Fibroblast of skin of abdomen (primary cell): Measurements from ENCODE around the gene SUMO3.
A peak's percentile ranks its signal among the peaks of the same experiment; 100 is the strongest.

Experiments used
- DNase-seq: peaks from one replicate; pipeline ENCODE4 v3.0.0-alpha.2; 2013

The SUMO3 gene

DNA sequence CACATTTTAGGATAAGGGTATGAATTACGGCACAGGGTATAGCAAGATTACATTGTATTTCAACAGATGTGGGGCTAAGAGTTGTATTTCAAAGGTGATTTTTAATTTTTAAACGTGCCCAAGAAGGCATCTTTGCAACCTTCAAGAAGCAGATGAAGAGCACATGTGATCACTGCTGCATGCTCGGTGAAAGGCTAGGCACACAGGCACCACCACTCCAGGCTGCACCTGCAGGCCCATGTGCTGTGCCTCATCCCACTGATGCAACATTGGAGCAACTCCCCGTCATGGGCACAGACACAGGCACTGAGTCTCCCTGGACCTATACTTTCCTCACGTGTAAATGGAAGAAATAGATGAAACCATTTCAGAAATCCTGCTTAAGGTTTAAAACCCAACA is 39.8 kb downstream of the SUMO3 start:
- peak; percentile 12 for DNase-seq

DNA sequence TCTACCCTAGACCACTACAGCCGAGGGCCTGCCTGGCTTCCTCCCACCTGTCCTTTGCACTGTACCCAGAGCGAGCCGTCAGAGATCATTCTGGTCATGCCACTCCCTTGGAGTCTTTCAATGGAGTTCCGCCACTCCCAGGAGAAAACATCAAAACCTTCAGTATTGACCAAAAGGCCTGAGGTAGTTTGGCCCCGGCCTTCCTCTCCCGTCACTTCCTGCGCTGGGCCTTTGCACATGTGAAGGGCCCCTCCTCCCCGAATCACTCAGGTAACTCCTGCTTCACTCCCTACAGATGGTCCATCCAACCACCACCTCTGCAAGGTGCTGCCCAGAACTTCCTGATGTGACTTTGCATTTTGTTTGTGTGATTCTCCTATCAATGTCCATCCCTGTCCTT is 42.9 kb downstream of the SUMO3 start:
- DNase-seq: no peak

DNA sequence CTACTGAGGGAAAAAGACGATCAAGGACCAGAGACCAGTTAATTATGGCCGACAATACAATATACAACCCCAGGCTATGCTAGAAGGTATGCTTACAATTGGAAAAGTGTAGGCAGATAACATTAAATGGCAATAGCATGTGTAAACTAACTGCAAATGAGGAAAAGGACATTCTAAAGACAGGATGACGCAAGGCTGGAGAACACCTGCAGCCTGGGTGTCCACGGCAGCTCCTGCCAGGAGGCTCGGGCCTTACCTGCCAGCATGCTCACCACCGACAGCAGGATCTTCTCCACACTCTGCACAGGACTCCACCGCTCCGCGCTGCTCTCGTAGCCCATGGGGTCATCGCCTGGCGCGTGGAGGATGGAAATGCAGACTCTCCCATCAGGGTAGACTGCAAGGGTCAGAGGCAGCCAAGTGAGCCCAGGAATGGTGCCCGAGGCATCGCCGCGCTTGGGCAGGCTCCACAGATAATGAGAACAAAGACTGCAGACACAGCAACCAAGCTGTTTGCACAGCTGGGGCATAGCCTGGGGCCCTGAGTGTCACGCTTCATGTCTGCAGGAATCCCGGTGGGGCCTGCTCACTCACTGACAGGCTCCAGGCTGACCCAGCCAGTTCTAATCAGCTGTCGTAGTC is 44.5 kb downstream of the SUMO3 start:
- DNase-seq: no peak

DNA sequence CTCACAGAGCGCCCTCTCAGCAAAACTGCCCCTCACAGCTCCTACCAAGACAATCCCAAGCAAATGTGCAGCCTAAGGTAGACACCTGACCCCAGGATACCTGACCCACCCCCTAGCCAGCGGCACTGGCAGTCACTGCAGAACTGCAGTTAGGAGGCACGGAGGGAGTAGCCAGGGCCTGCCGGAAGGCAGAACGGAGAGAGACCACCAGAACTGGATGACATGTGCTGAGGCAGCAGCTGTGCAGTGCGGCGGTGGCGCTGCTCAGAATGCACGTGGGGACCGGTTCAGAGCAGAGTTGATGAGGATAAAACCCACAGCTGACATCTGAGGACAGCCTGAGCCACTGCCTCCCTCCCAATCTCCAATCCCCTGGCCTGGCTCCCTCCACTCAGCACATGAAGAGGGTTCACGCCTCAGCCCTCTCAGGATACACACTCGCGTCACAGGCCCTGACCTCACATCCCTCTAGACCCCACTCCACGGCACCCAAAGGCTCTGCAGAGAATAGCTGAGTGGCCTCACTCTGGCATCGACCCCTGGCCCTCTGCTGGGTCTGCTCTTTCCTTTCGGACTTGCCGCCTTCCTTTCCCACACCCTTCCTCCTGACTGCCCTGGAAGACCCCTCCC is 45.9 kb downstream of the SUMO3 start:
- no peak for DNase-seq

DNA sequence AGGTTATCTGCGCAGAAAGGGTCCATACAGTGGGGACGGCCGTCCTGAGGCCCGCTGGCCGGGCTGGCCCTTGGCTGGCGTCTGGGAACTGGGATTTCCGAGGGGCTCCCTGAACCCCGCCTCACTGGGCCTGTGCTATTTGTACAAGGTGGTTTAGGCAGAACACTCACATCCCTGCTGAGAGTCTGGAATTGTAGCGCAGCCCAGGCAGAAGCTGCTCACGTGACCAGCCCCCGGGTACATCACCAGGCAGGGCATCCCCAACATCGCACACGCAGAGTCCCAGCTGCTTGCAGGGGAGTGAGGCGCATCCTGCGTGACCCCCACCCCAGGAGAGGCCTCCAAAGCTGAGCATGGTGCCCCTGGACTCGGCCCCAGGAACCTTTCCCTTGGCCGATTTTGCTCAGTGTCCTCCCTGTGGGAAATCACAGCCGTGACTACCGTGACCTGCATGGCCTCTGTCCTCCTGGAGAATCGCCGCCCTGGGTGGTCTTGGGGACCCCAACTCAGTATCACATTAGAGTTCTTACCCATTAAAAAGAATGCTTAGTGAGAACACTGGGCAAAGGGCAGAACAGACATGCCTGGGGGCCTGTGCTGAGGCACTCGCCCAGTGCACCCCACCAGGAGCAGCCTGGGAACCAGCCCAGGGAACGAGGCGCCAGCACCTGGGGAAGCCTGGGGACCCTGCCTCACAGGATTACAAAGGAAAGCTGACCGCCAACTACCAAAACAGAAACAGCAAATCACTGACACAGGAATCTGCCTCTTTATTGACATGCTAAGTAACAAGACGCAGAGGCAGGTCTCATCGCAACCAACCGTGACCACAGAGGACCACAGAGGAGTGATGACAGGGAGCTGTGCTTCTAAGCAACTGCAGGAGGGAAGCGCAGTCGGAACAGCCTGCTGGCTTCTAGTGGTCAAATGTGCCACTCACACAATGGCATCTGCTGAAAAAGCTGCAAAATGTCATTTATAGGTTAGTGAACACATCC is 49.7 kb downstream of the SUMO3 start:
- DNase-seq: no peak

DNA sequence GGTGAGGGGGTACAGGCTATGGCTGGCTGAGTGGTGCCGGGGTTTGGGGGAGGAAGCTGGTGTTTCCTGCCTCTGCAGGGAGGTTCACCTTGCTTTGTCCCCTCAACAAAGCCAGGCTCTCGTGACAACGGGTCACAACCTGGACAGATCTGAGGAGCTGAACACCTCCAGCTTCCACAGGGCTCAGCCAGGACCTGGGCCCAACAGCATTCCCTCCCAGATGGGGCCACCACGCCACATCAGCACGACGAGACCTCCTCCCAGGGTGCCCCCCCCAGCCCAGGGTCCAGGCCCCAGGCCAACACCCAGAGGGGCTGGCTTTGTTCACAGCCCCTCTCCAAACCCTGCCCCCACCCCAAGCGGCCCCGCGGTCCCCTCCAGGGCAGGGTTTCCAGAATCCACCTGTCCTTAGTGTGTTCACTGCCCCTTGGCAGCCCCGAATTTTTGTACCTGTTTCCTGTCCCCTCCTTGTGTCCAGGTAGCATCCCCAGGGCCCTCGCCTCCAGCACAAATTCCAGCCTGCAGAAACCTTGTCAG is 51.0 kb downstream of the SUMO3 start:
- DNase-seq: no peak

DNA sequence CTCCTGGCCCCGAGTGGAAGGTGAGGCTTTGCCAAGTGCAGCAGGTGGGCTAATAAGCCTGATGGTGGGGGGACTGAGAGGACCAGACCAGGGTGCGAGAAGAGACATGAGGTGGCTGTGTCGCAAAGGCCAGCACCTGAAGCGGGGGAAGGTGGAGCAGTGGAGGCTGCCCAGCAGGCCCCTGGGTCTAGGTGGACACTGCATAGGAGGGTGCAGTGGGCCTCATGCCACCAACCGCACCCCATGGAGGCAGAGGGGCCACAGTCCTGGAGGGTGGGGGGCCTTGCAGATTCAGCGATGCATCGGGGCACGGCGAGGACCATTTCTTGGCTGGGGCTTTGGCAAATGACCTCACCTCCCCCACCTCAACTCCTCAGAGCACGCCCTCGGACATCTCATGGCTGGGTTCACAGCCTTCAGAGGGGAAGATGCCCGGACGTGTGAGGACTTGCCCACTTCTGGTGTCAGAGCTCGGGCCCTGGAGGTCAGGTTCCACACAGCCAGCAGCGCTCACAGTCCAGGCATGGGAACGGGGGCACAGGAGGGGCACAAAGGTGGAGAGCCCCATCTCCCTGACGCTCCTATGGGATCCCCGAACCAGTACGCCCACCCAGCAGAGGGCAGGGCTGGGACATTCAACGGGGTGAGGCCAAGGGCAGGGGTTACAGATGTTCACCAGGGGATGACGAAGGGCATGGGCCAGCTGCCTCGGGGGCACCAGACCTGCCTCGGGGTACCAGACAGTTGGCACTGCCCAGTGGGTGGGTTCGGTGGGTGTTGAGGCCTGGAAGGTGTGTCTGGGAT is 51.6 kb downstream of the SUMO3 start:
- no peak for DNase-seq

DNA sequence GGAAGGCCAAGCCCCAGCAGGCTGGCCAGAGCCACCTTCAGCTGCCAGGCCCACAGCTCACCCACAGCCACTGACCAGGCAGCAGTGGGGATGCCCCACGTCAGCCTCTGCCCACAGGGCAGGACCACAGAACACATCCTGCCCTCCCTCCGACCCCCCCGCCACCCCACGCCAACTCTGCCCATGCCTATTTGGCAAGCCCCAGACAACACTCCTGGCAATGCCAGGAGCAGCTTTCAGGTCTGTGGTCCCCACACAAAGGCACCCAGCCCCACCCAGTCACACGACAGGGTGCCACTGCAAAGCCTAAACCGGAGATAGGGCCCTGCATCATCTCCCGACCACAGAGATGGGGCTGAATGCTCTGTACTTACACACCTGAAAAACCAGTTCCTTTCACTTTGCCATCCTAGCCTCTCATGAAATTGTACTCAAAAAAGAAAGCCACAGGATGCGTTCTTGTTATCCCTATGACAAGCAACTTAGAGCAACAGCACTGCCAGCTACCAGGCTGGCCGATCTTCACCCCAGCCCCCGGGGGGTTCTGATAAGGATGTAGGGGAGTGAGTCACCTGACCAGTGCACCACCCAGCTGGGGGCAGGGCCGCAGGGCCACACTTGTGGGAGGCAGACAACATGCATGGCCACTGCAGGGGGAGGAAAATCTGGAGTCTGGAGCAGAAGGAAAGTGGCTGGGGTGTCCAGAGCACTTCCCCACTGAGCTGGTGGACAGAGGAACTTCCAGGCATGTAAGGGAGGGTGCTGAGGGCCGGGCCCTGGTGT is 52.4 kb downstream of the SUMO3 start:
- DNase-seq: no peak

DNA sequence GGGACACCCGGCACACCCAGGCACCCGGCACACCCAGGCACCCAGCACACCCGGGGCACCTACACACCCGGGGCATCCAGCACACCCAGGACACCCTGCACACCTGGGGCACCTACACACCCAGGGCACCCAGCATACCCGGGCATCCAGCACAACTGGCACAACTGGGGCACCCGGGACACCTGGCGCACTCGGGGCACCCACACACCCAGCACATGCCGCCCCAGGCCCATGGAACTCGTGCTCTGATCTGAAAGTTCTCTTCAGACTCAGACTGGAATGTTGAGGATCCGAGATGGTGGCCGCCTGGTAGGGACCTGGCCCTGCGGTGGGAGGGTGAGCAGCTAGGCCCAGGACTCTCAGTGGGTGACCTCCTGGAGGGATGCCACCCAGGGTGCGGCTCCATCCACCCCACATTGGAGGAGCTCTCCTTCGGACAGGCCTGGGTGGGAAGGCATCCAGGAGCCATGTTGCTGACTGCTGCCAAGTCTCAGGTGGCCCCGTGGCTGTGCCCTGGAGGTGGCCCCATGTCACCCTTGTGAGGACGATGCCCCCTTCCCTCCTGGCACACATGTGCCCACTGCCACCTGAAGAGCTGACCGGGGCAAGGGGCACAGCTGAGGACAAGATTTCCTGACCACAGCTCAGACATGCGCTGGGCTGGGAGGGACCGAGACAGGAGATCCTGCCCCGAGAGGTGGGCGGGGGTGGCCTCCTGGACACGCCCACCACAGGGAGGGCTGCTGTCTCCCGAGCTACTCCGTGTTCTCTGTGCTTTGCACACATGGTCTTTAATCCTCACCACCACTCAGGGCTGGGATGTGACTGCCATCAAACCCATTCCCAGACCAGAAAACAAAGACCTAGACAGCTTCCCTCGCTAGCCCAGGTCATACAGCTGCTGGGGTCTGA is 53.3 kb downstream of the SUMO3 start:
- DNase-seq: no peak

DNA sequence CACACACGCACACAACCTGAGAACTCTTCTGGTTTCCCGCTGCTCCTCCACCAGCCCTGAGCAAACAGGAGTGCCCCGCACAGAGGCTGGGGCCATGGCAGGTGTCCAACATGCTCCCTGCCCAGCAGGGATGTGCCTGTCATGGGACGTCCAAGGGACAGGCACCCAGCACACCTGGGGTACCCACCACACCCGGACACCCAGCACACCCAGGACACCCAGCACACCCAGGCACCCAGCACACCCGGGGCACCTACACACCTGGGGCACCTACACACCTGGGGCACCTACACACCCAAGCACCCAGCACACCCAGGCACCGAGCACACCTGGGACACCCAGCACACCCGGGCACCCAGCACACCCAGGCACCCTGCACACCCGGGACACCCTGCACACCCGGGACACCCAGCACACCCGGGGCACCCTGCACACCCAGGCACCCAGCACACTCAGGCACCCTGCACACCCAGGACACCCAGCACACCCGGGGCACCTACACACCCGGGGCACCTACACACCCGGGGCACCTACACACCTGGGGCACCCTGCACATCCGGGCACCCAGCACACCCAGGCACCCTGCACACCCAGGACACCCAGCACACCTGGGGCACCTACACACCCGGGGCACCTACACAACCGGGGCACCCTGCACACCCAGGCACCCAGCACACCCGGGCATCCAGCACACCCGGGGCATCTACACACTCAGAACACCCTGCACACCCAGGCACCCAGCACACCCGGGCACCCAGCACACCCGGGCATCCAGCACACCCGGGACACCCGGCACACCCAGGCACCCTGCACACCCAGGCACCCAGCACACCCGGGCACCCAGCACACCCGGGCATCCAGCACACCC is 54.2 kb downstream of the SUMO3 start:
- DNase-seq: no peak

DNA sequence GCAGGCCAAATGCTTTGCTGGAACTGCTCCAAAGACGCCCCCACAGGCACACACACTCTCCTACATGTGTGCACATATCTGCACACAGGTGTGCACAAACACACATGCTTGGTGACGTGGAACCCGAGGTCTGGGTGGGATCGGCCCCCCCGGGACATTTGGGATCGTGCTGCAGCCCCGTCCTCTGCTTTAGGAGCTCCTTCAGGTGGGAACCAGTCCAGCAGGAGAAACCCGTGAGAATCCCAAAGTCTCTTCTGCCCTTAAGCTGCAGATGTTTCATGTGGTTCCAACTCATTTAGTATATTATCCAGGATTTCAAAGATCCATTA is 54.8 kb downstream of the SUMO3 start:
- no peak for DNase-seq

DNA sequence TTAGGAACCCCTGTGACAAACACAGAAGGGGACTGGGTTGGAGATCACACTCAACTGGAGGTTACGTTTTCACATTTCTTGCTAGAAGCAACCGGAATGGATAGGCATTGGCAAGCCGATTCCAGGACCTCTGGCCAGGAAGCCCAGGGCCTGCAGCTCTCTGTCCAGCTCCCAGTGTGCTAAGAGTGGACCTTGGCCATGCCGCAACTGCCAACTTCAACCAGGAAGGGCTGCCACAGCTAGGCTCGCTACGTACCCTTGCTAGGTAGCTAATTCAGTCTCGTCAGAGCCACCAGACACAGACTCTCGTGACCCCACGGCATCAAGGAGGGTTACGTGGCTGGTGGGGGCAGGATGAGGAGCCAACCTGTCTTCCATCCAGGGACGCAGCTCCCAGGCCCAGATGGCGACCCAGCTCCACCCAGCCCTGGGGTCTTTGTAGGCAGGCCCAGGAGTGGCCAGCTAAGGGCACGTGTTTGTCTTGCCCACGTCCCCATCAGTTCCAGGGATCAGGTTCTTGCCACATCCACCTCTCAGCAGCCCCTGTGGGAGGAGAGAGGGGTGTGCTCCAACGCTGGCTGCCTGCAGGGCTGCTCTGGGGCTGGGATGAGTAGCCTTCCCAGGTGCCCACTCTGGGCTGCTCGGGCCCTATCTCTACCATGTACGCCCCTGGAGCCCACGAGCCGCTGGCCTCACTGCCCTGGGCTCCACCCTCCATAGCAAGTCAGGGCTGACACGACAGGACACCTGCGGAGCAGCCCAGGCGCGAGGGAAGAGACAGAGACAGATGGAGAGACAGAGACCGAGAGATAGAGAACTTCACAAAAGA is 55.4 kb downstream of the SUMO3 start:
- no peak for DNase-seq

DNA sequence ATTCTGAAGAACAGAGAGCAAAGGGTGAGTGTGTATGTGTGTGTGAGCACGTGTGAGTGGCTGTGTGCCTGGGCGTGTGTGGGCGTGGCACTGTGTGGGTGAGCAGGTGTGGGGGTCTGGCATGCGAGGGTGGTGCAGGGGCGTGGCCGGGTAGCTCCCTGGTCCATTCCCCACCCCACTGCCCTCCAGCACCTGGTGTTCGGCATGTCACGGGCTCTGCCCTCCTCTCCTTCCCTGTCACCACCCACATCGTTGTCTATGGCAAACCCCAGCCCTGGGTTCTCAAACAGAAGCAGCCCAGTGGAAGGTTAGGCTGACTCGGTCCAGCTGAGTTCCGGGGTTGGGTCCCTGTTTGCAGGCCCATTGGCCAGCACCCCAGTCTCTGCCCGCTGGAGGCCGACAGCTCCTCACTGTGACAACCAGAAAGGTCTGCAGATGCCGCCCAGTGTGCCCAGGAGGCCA is 56.1 kb downstream of the SUMO3 start:
- DNase-seq: no peak

DNA sequence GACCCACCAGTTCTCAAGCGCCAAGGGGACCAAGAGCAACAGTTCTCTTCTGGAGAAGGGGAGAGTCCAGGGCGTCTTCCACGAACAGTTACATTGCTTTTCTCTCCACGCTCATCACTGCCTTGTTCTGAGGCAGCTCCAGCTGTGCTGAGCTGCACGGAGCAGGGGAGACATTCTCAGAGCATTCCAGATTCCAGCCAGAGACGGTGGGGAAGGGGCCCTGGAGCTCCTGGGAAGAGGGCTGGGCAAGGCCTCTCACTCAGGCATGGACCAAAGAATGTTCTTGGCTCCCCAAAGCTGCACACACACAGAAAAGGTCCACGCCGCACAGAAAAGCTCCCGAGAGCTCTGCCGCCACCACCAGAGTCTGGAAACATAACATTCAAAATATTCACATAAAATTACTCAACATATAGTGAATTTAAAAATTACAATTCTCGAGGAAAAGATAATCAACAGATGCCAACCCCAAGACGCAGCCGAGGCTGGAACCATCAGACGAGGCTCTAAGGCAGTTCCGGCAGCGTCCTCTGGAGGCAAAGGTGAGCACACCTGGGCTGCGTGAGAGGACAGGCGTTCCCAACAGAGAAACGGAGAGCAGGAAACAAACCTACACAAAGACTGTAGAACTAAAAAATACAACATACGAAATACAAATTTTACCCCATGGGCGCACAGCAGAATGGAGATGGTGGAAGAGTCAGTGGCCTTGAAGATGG is 56.7 kb downstream of the SUMO3 start:
- no peak for DNase-seq

DNA sequence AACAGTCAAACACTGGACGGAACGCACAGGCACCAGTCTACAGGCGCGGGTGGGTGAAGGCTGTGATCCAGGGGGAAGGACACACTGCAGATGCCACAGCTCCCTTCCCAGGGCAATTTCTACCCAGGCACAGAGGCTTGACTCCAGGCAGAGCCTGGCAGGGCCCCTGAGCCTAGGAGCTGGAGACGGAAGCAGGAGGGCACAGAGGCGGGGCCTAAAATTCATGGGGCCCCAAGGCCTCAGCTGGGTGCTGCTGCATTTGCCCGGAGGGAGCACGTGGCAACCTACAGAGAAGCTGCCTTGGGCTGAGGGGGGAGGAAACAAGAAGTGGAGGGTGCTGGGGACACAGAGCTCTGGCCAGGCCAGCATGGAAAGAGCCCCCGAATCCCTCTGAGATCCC is 57.5 kb downstream of the SUMO3 start:
- no peak for DNase-seq

DNA sequence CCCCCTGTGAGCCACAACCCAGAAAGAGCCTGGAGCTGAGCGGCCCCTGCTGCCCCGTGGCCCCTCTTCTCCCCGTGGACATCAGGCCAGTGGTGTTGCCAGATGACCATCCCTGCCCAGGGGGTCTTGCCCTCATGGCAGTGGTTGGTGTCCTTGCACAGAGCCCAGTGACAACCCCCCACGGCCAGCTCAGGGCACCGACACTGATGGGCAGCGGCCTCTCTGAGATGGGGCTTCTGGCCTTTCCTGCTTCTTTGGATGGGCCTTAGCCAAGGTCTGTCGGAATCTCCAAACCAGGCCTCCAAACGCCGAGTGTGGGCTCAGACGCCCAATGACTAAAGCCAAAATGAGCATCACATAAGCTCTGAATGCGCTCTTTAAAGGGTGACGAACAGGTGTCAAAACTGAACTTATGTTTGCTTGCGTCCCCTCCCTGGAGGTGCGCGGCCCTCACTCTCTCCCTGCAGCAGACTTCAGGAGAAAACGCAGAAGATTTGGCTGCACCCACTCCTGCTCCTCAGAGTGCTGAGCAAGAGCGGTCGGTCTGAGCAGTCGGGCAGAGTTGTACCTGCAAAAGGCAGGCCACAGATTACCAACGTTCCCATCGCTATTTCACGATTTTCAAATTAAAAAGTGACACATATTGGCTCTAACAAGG is 58.1 kb downstream of the SUMO3 start:
- no peak for DNase-seq
